GM12875 (cell line): ENCODE data around the gene MTA1.

Source experiments
- H3K4me3 ChIP-seq: one replicate; pipeline ENCODE4 v1.5.1; 2011; ENCODE audit warnings: low read depth, low read length, control low read depth
- TF ChIP-seq, protein P1 (sequence below): IDR thresholded peaks from 2 replicates; pipeline ENCODE4 v1.5.1; 2011; ENCODE audit warnings: low read depth, mild to moderate bottlenecking, control low read depth, inconsistent platforms, low read length, moderate library complexity, borderline replicate concordance; ENCODE audit not compliant: insufficient read depth

Gene MTA1

GRCh38 chr14:105440992-105441391 is 21.4 kb downstream of the MTA1 start:
- TF ChIP-seq, protein P1, sequence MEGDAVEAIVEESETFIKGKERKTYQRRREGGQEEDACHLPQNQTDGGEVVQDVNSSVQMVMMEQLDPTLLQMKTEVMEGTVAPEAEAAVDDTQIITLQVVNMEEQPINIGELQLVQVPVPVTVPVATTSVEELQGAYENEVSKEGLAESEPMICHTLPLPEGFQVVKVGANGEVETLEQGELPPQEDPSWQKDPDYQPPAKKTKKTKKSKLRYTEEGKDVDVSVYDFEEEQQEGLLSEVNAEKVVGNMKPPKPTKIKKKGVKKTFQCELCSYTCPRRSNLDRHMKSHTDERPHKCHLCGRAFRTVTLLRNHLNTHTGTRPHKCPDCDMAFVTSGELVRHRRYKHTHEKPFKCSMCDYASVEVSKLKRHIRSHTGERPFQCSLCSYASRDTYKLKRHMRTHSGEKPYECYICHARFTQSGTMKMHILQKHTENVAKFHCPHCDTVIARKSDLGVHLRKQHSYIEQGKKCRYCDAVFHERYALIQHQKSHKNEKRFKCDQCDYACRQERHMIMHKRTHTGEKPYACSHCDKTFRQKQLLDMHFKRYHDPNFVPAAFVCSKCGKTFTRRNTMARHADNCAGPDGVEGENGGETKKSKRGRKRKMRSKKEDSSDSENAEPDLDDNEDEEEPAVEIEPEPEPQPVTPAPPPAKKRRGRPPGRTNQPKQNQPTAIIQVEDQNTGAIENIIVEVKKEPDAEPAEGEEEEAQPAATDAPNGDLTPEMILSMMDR = no peak
- H3K4me3 ChIP-seq = no peak overlapping the region

GRCh38 chr14:105442125-105442524 is 22.5 kb downstream of the MTA1 start:
- no peak overlapping the region for H3K4me3 ChIP-seq
- TF ChIP-seq, protein P1 = no peak

GRCh38 chr14:105442834-105443233 is 23.2 kb downstream of the MTA1 start:
- TF ChIP-seq, protein P1 = no peak
- H3K4me3 ChIP-seq = no peak overlapping the region

- TF ChIP-seq, protein P1 = no peak
Observed at GRCh38 chr14:105444859-105445258, 25.2 kb downstream of the MTA1 start.

GRCh38 chr14:105445290-105445689 is 25.7 kb downstream of the MTA1 start:
- TF ChIP-seq, protein P1 = no peak

More at GRCh38 chr14:105444859-105445258, 25.2 kb downstream of the MTA1 start:
- H3K4me3 ChIP-seq = no peak overlapping the region

DNA sequence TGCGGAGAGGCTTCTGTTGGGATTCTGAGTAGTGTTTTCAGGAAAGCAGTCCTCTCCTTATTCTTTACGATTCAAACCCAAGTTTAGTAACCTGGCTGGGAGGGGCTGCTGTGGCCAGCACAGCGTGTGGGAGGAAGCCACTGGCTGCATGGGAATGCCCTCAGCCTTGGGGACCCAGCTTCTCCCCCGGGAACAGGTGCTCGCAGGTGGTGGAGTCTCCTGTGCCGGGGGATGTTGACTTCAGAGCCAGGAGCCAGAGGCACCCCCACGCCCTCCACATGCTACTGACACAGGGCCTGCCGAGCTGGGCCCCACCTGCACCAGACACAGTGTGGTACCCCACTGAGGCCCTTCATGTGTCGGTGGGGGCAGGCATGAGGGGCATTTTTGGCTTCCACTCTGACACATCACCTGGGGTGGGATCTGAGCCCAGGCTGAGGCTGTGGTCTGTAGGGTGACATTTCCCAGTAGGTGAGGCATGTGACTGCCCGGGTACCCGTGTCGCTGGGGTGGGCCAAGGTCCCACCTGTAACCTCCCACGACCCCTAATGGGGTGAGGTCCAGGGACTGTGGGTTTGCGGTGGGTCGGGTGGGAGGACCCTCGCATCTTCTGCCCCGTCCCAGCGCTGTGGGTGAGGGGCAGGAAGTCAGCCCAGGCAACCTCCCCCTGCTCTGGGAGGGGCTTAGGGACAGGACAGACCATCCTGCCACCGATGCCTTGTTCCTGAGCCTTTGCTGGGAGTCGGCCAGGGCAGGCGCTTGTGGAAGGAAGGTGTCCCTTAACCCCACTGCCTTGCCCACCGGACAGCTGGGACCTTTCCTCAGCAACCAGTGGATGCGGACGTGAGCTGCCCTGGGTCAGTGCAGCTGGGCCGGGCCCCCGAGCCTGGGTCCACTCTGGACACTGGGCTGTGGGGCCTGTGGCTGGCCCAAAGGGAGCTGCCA is 26.5 kb downstream of the MTA1 start:
- TF ChIP-seq, protein P1 = no peak

More at GRCh38 chr14:105445290-105445689, 25.7 kb downstream of the MTA1 start:
- no peak overlapping the region for H3K4me3 ChIP-seq

GRCh38 chr14:105446971-105447370 is 27.3 kb downstream of the MTA1 start:
- H3K4me3 ChIP-seq = no peak overlapping the region
- TF ChIP-seq, protein P1 = no peak

More for the DNA sequence above, 26.5 kb downstream of the MTA1 start:
- H3K4me3 ChIP-seq = no peak overlapping the region
